Stimulated activated CD8-positive, alpha-beta memory T cell treated with anti-CD3 and anti-CD28 coated beads, Interleukin-4, amount 100 ng/mL, for 1 hour (primary cell): ENCODE measurements around the gene ZNF394.

ENCODE experiments used
- DNase-seq, 2 donors: peaks; one replicate each; pipeline ENCODE4 v3.0.0-alpha.2; 2020; ENCODE audit warnings: low read depth in 2 of 2, low spot score in 1 of 2

ZNF394 gene

DNA sequence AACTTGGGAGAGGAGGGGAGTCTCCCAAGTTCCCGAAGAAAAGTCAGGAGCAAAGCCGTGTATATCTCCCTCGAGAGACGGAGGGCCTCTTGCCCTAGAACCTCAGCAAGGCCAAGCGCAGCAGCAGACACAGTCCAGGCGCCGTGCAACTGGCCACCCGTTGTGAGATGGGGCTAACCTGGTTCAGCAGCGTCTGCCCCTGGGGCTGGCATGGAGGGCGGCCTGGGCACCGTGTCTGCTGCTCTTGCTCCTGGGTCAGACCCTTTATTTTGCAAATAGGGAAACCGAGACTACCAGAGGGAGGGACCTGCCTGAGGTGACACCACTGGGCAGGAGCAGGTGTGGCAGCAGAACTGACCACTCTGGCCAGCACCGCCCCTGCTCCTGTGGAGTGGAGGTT, 47.5 kb downstream of the ZNF394 start:
- no peak for DNase-seq

DNA sequence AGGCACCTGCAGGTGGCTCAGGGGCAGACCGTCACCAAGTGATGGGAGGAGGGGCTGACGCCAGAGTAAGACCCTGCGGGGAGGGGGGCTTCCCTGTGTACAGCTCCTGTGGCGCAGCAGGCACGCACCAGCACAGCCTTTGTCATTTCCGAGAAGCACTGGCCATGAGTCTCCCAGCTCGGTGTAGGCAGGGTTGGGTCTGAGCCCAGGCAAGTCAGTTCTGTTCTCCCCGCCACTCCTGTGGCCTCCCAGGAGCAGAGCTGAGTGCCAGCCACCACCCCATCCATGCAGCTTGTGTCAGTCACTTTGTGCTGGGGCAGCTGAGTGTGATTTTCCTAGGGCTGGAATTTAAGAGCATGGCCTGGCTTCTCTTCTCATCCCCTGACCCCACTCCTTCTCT, 48.1 kb downstream of the ZNF394 start:
- no peak for DNase-seq

DNA sequence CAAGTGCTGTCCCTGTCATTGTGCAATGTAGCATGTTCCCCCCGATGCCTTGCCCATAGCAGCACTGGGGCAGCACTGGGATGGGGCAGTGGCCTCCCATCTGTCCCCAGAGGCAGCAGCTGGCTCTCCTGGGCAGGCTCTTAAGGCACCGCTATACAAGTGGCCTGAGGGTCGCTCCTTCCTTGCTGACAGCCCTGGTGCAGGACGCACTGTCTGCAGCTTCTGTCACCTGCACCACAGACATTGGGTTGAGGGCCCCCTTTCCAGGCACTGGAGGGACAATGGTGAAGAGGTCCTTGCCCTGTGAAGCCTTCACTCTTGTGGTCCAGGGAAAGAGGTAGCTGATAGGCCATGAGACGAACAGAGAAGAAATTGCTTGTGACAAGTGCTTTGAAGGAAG, 50.8 kb downstream of the ZNF394 start:
- DNase-seq = no peak

DNA sequence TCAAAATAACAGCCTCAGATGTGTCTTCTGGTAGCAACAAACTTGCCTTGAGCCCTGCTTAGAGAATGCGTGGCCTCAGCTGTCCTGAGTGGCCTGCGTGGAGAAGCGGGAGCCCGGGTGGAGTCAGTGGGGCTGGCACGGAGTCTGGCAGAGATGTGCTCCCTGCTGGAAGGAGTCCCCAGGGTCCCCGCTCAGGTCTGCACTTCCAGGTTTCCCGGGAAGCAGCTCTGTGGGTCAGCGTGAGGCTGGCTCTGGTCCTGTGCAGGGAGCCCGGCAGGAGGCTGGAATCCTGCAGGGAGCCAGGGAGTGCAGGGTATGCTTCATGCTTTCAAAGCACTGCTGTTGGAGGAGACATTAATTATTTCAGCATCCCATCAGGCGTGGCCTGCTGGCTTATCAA, 51.2 kb downstream of the ZNF394 start:
- DNase-seq = no peak

DNA sequence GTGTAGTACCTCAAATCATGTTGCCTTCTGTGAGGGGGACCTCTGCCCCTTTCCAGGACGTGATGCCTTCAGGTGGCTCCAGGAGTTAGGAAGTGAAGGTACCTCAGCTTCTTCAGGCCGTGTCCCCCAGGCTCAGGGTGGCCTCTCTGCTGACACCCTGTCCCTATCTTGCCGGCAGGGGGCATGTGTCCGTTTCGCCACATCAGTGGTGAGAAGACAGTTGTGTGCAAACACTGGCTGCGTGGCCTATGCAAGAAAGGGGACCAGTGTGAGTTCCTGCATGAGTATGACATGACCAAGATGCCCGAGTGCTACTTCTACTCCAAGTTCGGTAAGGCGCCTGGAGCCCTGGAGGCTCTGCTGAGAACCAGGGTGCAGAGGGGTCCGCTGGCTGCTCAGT, 52.1 kb downstream of the ZNF394 start:
- DNase-seq = no peak

DNA sequence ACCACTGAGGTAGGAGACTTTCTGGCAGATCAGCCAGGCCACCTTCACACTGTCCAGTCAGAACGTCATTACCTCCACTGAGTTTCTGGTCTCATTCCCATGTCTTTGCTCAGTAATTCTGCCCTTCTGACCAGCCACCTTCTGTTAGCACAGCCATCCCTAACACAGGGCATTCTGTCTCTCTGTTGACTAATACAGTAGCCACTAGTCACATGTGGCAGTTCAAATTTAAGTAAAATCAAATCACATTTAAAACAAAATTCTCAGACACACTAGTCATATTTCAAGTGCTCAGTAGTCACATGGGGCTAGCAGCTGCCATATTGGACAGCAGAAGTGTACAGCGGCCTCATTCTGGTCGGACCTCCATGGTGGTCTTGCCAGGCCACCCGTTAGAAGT, 54.0 kb downstream of the ZNF394 start:
- no peak for DNase-seq
